PFSK-1 (cell line): Measurements from ENCODE around the gene THBS4.

Experiments used
- FOXP2 ChIP-seq: optimal IDR thresholded peaks from 2 replicates; pipeline ENCODE3; 2011; ENCODE audit warnings: borderline replicate concordance, control low read depth, inconsistent platforms; ENCODE audit not compliant: insufficient read depth; ENCODE audit errors: extremely low read length, extremely low read depth
- POLR2AphosphoS5 ChIP-seq: IDR thresholded peaks from 2 replicates; pipeline ENCODE4 v1.6.1; 2012; ENCODE audit warnings: low read depth, mild to moderate bottlenecking, control low read depth, low read length, moderate library complexity
- REST ChIP-seq, 2 experiments: IDR thresholded peaks; 2 replicates each; pipeline versions ENCODE4 v1.6.1 to v1.8.0; 2011 to 2012; ENCODE audit warnings: low read depth in 2 of 2, low read length in 2 of 2, control low read depth in 1 of 2, inconsistent platforms in 1 of 2, mild to moderate bottlenecking in 1 of 2, moderate library complexity in 1 of 2; ENCODE audit not compliant: insufficient read depth in 1 of 2
- SIN3A ChIP-seq: IDR thresholded peaks from 2 replicates; pipeline ENCODE4 v1.6.1; 2012; ENCODE audit warnings: mild to moderate bottlenecking, low read length, moderate library complexity, borderline replicate concordance; ENCODE audit not compliant: insufficient read depth
- TAF1 ChIP-seq: IDR thresholded peaks from 2 replicates; pipeline ENCODE4 v1.6.1; 2012; ENCODE audit warnings: low read length, control low read depth, borderline replicate concordance; ENCODE audit not compliant: insufficient read depth

THBS4 gene

GRCh38 chr5:80054682-80055081 lies 19.5 kb downstream of the THBS4 start:
- TF ChIP-seq FOXP2: no peak
- TF ChIP-seq POLR2AphosphoS5: no peak
- TF ChIP-seq SIN3A: no peak
- TF ChIP-seq REST (IDR thresholded peaks at IDR 0.05; ENCODE audit: insufficient read depth in 1 of 2, low read depth in 2 of 2, low read length in 2 of 2): no peak
- no peak for TF ChIP-seq TAF1

GRCh38 chr5:80055491-80056170 lies 20.5 kb downstream of the THBS4 start:
- no peak for TF ChIP-seq TAF1
- no peak for TF ChIP-seq POLR2AphosphoS5
- no peak for TF ChIP-seq SIN3A
- TF ChIP-seq FOXP2: no peak
- no peak for TF ChIP-seq REST (IDR thresholded peaks at IDR 0.05; ENCODE audit: insufficient read depth in 1 of 2, low read depth in 2 of 2, low read length in 2 of 2)

- TF ChIP-seq SIN3A (no peak), REST (IDR thresholded peaks at IDR 0.05; ENCODE audit: insufficient read depth in 1 of 2, low read depth in 2 of 2, low read length in 2 of 2) (no peak), FOXP2 (no peak)
Measured at GRCh38 chr5:80057099-80057498, 22.0 kb downstream of the THBS4 start.

- TF ChIP-seq FOXP2 (no peak), REST (IDR thresholded peaks at IDR 0.05; ENCODE audit: insufficient read depth in 1 of 2, low read depth in 2 of 2, low read length in 2 of 2) (no peak), SIN3A (no peak), POLR2AphosphoS5 (no peak), TAF1 (no peak)
Measured at GRCh38 chr5:80057921-80058320, 22.8 kb downstream of the THBS4 start.

- TF ChIP-seq REST (IDR thresholded peaks at IDR 0.05; ENCODE audit: insufficient read depth in 1 of 2, low read depth in 2 of 2, low read length in 2 of 2) (no peak), POLR2AphosphoS5 (no peak), SIN3A (no peak), FOXP2 (no peak)
Measured at GRCh38 chr5:80059354-80059980, 24.3 kb downstream of the THBS4 start.
